CD4-positive, alpha-beta T cell (primary cell): ENCODE results near the gene EHMT2. TPM values are rescaled to one million over a fixed set of nuclear protein-coding genes. Genes with fewer than 3 reads are reported as not detected.
"Not testable (repeated sequence)": the region's sequence is repeated elsewhere in the genome, so short reads cannot be mapped to it uniquely, and the experiment has no call there.

ENCODE experiments used
- ATAC-seq: fragments of 200-7000 bp; cut with Tn5 transposase; one replicate; pipeline ENCODE4 v1.10.0; 2022; ENCODE audit warnings: mild to moderate bottlenecking; ENCODE audit not compliant: poor library complexity
- CTCF ChIA-PET: fragments of 350-600 bp; sonication (Branson Sonifier 250); formaldehyde crosslinking; loops from one replicate; lab custom pipeline; 2021; ENCODE audit warnings: antibody characterized with exemption, inconsistent platforms; lab: Charles Lee
- POLR2A ChIA-PET: fragments of 350-600 bp; sonication (Branson Sonifier 250); formaldehyde crosslinking; loops from one replicate; lab custom pipeline; 2021; ENCODE audit warnings: antibody characterized with exemption, inconsistent platforms; lab: Charles Lee
- DNase-seq, 14 experiments: peaks; one replicate each; pipeline ENCODE4 v3.0.0-alpha.2; 2013 to 2020; ENCODE audit warnings: mixed read lengths in 2 of 14
- H3K27ac ChIP-seq, 2 donors: one replicate each; pipeline versions ENCODE4 v1.5.1 to v1.7.0; 2013; ENCODE audit warnings: low read length in 2 of 2, low read depth in 1 of 2, mild to moderate bottlenecking in 1 of 2
- H3K27me3 ChIP-seq, 2 experiments: 1 replicate in 1 of 2; 2 replicates in 1 of 2; pipeline versions ENCODE4 v1.6.1 to v1.7.0; 2013; ENCODE audit warnings: low read length in 2 of 2, control low read depth in 1 of 2, mild to moderate bottlenecking in 1 of 2, moderate library complexity in 1 of 2; ENCODE audit not compliant: insufficient read depth in 2 of 2, control insufficient read depth in 1 of 2
- H3K36me3 ChIP-seq: one replicate; pipeline ENCODE4 v1.6.1; 2013; ENCODE audit warnings: low read length, control low read depth; ENCODE audit not compliant: insufficient read depth
- H3K4me1 ChIP-seq: one replicate; pipeline ENCODE4 v1.6.1; 2013; ENCODE audit warnings: low read length, control low read depth; ENCODE audit not compliant: insufficient read depth
- H3K4me3 ChIP-seq: one replicate; pipeline ENCODE4 v1.5.1; 2013; ENCODE audit warnings: mild to moderate bottlenecking, low read length, moderate library complexity
- H3K9me3 ChIP-seq, 2 experiments: 1 replicate in 1 of 2; 2 replicates in 1 of 2; pipeline versions ENCODE4 v1.6.1 to v1.7.0; 2013; ENCODE audit warnings: low read length in 2 of 2, mild to moderate bottlenecking in 2 of 2, control low read depth in 1 of 2, moderate library complexity in 1 of 2; ENCODE audit not compliant: control insufficient read depth in 1 of 2, insufficient read depth in 1 of 2
- H3K27ac Mint-ChIP-seq: one replicate; pipeline ENCODE4 v1.8.0; 2020; ENCODE audit warnings: mixed read lengths
- H3K27me3 Mint-ChIP-seq: one replicate; pipeline ENCODE4 v1.8.0; 2021; ENCODE audit warnings: mixed read lengths
- H3K36me3 Mint-ChIP-seq: one replicate; pipeline ENCODE4 v1.8.0; 2021; ENCODE audit warnings: low read depth, mixed read lengths
- H3K4me1 Mint-ChIP-seq: one replicate; pipeline ENCODE4 v1.8.0; 2021; ENCODE audit warnings: low read depth, mixed read lengths
- H3K4me3 Mint-ChIP-seq: one replicate; pipeline ENCODE4 v1.8.0; 2020; ENCODE audit warnings: mild to moderate bottlenecking, mixed read lengths
- H3K9me3 Mint-ChIP-seq: one replicate; pipeline ENCODE4 v1.8.0; 2020; ENCODE audit warnings: mixed read lengths
- CTCF ChIP-seq: fragments of 200-600 bp; IDR thresholded peaks from one replicate; pipeline ENCODE4 v1.8.0; 2022; ENCODE audit warnings: antibody characterized with exemption, mild to moderate bottlenecking
- intact Hi-C, 2 experiments: fragments of 100-400 bp; cut with DNase I in 1 of 2; cut with micrococcal nuclease in 1 of 2; formaldehyde crosslinking; loops; one replicate each; pipeline versions ENCODE4 v1.15.1 to v1.9.0; 2023 to 2025; cut with DNase I, micrococcal nuclease
- total RNA-seq, 174 experiments: library from RNA in 2 of 174; stranded (reverse) in 2 of 174; gene quantifications; one replicate each; pipeline ENCODE4 v1.2.3 and lab custom pipeline; 2021 to 2026

Gene EHMT2
- total RNA-seq, 2 experiments from 2014 or later, result 36.3 to 36.6 TPM

GRCh38 chr6:31844507-31844906, 53.0 kb downstream of the EHMT2 start:
- no peak overlapping the region for H3K4me3 Mint-ChIP-seq
- no peaks in the 10 kb centered on the region for H3K4me1 ChIP-seq
- ChIA-PET POLR2A (interaction anchor here (1.0 to 2.4 kb wide), 2 partner anchors 18 to 141 kb away, joined by 3 to 7 read pairs; partner anchors contain the start of genes ABHD16A and NEU1), CTCF (no interaction called here)
- no peak for TF ChIP-seq CTCF
- no peak for ATAC-seq
- no peak overlapping the region for H3K4me3 ChIP-seq
- intact Hi-C loops, result no loop called here
- H3K27me3 ChIP-seq, result no peaks in the 10 kb centered on the region
- DNase-seq, result no peak
- H3K9me3 ChIP-seq, result no peaks in the 10 kb centered on the region
- peaks cover 2% of the 10 kb centered on the region for H3K4me1 Mint-ChIP-seq
- no peak overlapping the region for H3K27ac ChIP-seq
- no peaks in the 10 kb centered on the region for H3K27me3 Mint-ChIP-seq
- H3K36me3 ChIP-seq, result peaks cover 34% of the 10 kb centered on the region
- peaks cover 27% of the 10 kb centered on the region for H3K36me3 Mint-ChIP-seq
- no peak overlapping the region for H3K27ac Mint-ChIP-seq
- no peaks in the 10 kb centered on the region for H3K9me3 Mint-ChIP-seq

- H3K27me3 ChIP-seq, result no peaks in the 10 kb centered on the region
- Mint-ChIP-seq H3K4me3 (no peak overlapping the region), H3K4me1 (peaks cover 18% of the 10 kb centered on the region), H3K27ac (no peak overlapping the region), H3K27me3 (no peaks in the 10 kb centered on the region), H3K9me3 (no peaks in the 10 kb centered on the region), H3K36me3 (peaks cover 48% of the 10 kb centered on the region)
- CTCF ChIA-PET, result no interaction called here
- TF ChIP-seq CTCF, result no peak
- POLR2A ChIA-PET, result no interaction called here
- peaks cover 21% of the 10 kb centered on the region for H3K4me1 ChIP-seq
- intact Hi-C loops, result no loop called here
- no peak overlapping the region for H3K27ac ChIP-seq
- H3K9me3 ChIP-seq, result no peaks in the 10 kb centered on the region
- DNase-seq (no peak), ATAC-seq (no peak)
- H3K4me3 ChIP-seq, result no peak overlapping the region
- peaks cover 58% of the 10 kb centered on the region for H3K36me3 ChIP-seq
Measured at GRCh38 chr6:31842053-31842452, 55.4 kb downstream of the EHMT2 start.

GRCh38 chr6:31839779-31840126, 57.7 kb downstream of the EHMT2 start:
- not testable (repeated sequence) for H3K4me3 ChIP-seq, ATAC-seq, DNase-seq, H3K9me3 Mint-ChIP-seq, H3K27me3 ChIP-seq, H3K4me3 Mint-ChIP-seq, H3K27ac ChIP-seq, H3K27ac Mint-ChIP-seq, H3K27me3 Mint-ChIP-seq, H3K9me3 ChIP-seq
- intact Hi-C loops, result loop anchor here in 1 of 2 experiments (10.0 kb wide), 1 partner anchor 255 kb away; the partner anchor contains the start of genes LST1 and LTB
- ChIA-PET CTCF (interaction anchor here (0.8 to 1.7 kb wide), 2 partner anchors 10 to 48 kb away, joined by 4 read pairs; no protein-coding TSS in a partner anchor), POLR2A (interaction anchor here (0.9 to 2.7 kb wide), 3 partner anchors 8 to 23 kb away, joined by 3 to 8 read pairs (median 5); partner anchors contain the start of genes HSPA1B and NEU1)
- H3K36me3 ChIP-seq, result peaks cover 57% of the 10 kb centered on the region
- peaks cover 37% of the 10 kb centered on the region for H3K4me1 Mint-ChIP-seq
- peaks cover 38% of the 10 kb centered on the region for H3K4me1 ChIP-seq
- peaks cover 63% of the 10 kb centered on the region for H3K36me3 Mint-ChIP-seq
